Stimulated activated CD8-positive, alpha-beta memory T cell treated with anti-CD3 and anti-CD28 coated beads, Interleukin-15, amount 100 ng/mL, for 1 hour (primary cell): ENCODE data around the gene MSH3.
"Not testable (repeated sequence)": the region's sequence is repeated elsewhere in the genome, so short reads cannot be mapped to it uniquely, and the experiment has no call there.

Experiments used
- DNase-seq: peaks from one replicate; pipeline ENCODE4 v3.0.0-alpha.2; 2020; ENCODE audit warnings: low read depth

Gene MSH3

GRCh38 chr5:80656425-80656824 lies 2.0 kb downstream of the MSH3 start:
- no peak for DNase-seq

- DNase-seq, result no peak
Measured at GRCh38 chr5:80659106-80659505, 4.7 kb downstream of the MSH3 start.

DNA sequence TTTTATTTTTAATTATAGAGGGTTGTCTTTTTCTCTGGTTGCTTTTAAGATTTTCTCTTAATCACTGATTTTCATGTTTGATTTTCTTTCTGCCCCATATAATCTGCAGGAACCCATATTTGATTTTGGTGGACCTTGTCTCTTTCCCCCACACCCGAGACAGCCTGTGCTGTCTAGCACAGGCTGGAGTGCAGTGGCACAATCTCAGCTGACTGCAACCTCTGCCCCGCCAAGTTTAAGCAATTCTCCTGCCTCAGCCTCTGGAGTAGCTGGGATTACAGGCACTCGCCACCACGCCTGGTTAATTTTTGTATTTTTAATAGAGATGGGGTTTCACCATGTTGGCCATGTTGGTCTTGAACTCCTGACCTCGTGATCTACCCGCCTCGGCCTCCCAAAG lies 6.2 kb downstream of the MSH3 start:
- not testable (repeated sequence) for DNase-seq

DNA sequence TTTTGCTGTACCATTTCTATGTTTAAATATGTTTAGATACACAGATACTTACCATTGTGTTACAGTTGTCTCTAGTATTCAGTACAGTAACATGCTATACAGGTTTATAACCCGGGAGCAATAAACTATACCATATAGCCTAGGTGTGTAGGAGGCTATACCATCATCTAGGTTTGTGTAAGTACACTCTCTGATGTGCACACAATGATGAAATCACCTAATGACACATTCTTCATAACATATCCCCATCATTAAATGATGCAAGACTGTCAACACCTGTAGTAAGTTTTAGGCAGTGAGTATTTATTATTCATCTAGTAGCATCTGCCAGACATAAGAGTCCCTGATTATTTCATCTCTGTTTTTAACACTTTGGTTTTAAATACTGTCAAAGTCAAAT lies 7.7 kb downstream of the MSH3 start:
- no peak for DNase-seq

- DNase-seq, result no peak
Measured at GRCh38 chr5:80665057-80665456, 10.6 kb downstream of the MSH3 start.

DNA sequence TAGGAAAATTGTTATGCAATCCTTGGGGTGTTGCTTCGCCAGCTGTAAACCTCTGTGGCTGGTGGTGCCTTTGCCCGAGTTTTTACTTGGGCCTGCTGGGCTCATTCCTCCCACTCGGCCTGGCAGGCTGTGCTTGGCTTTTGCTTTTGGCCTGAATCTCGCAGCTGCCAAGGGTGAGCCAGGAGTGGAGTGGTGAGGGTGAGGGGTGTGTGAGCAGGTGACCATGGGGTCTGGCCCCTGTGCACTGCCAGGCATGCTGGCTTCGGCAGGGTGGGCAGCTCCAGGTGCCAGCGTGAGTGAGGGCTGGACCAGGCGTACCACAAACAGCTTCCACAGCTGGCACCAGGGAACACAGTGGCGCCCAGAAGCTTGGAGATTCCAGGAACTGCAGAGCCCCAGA lies 12.9 kb downstream of the MSH3 start:
- no peak for DNase-seq

- no peak for DNase-seq
Measured at GRCh38 chr5:80668016-80668969, 13.8 kb downstream of the MSH3 start.

- peak; percentile 49 for DNase-seq
Measured at GRCh38 chr5:80672140-80672736, 17.8 kb downstream of the MSH3 start.

GRCh38 chr5:80676706-80677105 lies 22.3 kb downstream of the MSH3 start:
- DNase-seq, result no peak

DNA sequence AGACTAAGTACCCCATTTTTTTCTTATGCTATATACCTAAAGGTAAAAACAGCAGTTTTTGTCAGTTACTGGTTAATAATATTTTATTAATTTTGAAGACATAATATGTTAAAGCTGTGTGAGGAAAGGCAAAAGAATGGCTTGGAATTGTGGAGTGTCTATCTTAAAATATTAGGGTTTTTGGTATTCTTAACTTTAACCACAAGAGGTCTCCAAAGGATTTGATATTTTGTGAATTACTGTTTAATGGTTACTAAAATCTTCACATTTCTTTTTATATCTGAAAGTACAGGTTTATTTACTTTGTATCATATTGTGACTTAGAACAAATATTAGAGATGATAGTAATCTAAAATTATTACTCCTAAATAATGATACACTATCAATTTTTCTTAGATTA lies 32.3 kb downstream of the MSH3 start:
- no peak for DNase-seq

DNA sequence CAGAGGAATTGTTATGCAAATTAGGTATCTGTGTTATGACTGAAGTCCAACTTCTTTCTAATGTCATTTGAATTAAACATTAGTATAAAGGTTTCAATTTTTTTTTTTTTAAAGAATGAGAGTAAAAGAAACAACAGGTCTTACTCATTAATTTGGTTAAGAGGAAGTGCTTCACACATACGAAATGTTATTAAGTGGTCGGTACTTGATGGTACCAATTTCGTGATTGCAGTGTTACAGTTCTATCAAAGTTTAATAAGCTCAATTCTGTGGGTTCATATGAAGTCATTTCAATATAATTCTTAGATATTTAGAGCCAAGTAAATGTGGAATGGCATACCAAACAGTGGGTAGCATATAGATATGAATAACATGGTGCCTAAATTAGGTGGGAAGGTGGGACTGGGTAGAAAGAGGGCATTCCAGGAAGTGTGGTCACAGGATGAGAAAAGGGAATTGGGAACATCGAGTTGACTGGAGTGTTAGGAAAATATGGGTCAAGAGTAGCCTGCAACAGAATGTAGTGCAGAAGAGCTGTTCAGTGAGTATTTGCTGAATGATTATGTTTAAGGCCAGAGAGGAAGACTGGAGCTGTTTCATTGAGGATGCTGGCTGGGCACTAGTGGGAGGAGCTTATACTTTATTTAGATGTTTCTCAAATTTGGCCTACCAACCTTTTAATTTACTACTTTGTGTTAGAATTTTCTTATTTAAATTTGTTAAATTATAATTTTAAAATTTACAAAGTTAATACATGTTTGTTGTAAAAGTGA lies 34.4 kb downstream of the MSH3 start:
- DNase-seq, result no peak

DNA sequence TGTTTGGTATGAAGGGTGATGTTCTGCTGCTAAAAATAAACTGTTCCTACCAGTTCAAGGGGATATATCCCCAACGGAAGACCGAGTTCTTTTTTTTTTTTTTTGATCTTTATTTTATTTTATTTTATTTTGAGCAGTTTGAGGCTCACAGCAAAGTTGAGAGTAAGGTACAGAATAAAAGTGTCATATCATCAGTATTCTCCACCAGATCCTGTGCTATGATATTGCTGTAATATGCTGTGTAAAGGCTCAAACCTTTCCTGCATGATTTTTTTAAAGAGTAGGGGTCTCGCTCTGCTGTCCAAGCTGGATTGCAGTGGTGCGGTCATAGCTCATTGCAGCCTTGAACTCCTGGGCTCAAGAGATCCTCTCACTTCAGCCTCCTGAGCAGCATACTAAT lies 35.2 kb downstream of the MSH3 start:
- no peak for DNase-seq

DNA sequence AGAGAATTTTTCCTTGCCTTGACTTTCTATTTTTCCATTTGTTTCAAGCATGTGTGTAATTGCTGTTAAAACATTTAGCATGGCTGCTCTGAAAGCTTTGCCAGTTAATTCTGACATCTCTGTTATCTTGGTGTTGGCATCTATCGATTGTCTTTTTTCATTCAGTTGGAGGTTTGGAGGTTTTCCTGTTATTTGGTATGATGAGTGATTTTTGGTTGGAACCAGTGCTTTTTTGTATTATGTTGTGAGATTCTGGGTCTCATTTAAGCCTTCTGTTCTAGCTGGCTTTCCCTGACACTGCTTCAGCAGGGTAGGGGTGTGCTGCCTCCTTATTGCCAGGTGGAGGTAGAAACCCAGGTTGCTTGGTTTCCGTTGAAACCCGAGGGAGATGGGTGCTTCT lies 41.2 kb downstream of the MSH3 start:
- no peak for DNase-seq

- DNase-seq, result no peak
Measured at GRCh38 chr5:80696450-80696849, 42.0 kb downstream of the MSH3 start.

DNA sequence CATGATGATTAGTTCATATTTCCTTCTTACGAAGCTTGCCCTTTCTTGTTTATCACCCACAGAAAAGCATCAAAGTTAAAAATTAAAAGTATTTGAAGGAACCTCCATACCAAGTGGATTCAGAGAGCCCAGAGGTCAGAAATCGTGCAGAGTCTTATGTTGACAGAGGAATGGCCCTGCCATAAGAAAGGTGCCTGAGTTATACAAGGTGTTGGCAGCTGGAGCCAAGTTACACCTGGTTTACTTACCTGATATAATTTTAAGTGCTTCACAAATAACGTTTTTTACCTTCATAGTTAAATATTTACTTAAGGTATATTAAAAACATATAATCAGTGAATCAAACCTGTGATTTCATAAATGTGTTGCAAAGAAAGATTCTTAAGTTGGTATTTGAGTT lies 42.6 kb downstream of the MSH3 start:
- no peak for DNase-seq

GRCh38 chr5:80698369-80698768 lies 43.9 kb downstream of the MSH3 start:
- no peak for DNase-seq

- no peak for DNase-seq
Measured at GRCh38 chr5:80701597-80701996, 47.1 kb downstream of the MSH3 start.

GRCh38 chr5:80703291-80703690 lies 48.8 kb downstream of the MSH3 start:
- no peak for DNase-seq

- DNase-seq, result no peak
Measured at GRCh38 chr5:80703747-80704146, 49.3 kb downstream of the MSH3 start.

DNA sequence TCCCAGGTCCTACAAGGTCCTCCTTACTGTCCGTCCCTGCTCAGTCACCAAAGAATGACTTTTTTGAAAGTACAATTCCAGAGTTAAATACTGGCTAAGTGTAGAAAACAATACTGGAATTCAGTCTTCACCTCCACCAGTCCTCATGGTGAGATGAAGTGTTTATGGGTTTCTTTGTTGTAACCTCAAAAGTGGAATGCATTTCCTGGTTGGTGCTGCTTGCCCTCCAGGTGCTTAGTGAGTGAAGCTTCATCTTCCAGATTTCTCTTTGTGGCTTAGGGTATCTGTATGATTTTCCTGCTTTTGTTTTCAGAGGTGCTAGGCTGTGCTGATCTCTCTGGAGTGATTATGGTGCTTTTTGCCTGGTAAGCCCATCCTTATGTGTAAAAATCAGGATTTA lies 49.8 kb downstream of the MSH3 start:
- DNase-seq, result no peak

GRCh38 chr5:80705216-80705769 lies 50.8 kb downstream of the MSH3 start:
- DNase-seq, result no peak

DNA sequence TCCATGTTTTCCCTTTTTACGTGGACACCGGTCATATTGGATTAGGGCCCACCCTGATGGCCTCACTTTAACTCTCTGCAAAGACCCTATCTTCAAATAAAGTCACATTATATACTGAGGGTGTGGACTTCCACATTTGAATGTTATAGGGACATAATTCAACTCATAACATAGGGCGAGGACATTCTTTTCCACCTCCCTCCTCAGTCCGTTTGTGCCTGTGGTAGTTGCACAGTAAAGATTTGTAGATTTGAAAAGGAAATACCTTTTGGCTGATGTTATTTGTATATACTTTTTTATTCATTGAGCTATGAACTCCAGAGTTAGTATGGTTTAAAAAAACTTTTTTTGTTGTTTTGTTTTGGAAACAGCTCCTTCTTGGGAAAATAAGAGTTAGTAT lies 51.3 kb downstream of the MSH3 start:
- DNase-seq, result no peak
